ENCODE measurements around the gene MFAP4. TPM values are rescaled to one million over a fixed set of nuclear protein-coding genes. Genes with fewer than 3 reads are reported as not detected.

MFAP4 gene
- total RNA-seq, 1 experiment from 2014 or later, result 1.5 TPM

GRCh38 chr17:19337712-19338023, 49.3 kb downstream of the MFAP4 start:
- no peak overlapping the region for H2BK15ac ChIP-seq (ENCODE audit: low read depth, low read length)
- H3T11ph ChIP-seq (ENCODE audit: low read length), result no peak overlapping the region
- no peak overlapping the region for H3K27ac ChIP-seq (ENCODE audit: insufficient read length, low read depth, low read length)
- no peak overlapping the region for H3K9ac ChIP-seq (ENCODE audit: extremely low read depth, insufficient read length, low read length)
- no peak overlapping the region for H3K56ac ChIP-seq (ENCODE audit: insufficient read length, low read depth, low read length)
- no peak overlapping the region for H3K14ac ChIP-seq (ENCODE audit: insufficient read depth, low read length)
- no peak overlapping the region for H4K8ac ChIP-seq (replicated peaks; ENCODE audit: insufficient read length, low read depth, low read length)
- H3K23ac ChIP-seq (ENCODE audit: insufficient read length, low read depth, low read length), result no peak overlapping the region
- no peak overlapping the region for H2BK12ac ChIP-seq (ENCODE audit: insufficient read length, low read depth, low read length)
- Mint-ChIP-seq H3K4me3 (no peak overlapping the region), H3K27ac (no peak overlapping the region), H3K27me3 (ENCODE audit: low read depth) (peaks cover 2% of the 10 kb centered on the region; the same call in 1 of the 2 replicates), H3K36me3 (ENCODE audit: insufficient read depth in 1 of 3, low read depth in 3 of 3) (peaks cover 1 to 6% (median 5%) of the 10 kb centered on the region in 3 experiments; a peak in 6 of 7 replicates), H3K9me3 (no peaks in the 10 kb centered on the region), H3K4me1 (peaks cover 40 to 54% of the 10 kb centered on the region in 2 experiments)
- no peak overlapping the region for H2BK120ac ChIP-seq (ENCODE audit: low read depth, low read length, poor library complexity, severe bottlenecking)
- H2BK5ac ChIP-seq (ENCODE audit: insufficient read length, low read length), result no peak overlapping the region
- no peak overlapping the region for H2AK5ac ChIP-seq (ENCODE audit: insufficient read length, low read length)
- H3K4me2 ChIP-seq (ENCODE audit: insufficient read depth, insufficient read length, low read length), result no peak overlapping the region
- no peaks in the 10 kb centered on the region for H3K9me3 ChIP-seq (ENCODE audit: control insufficient read depth, low read depth, low read length)
- no peak overlapping the region for H4K5ac ChIP-seq (ENCODE audit: insufficient read length, low read depth, low read length)
- no CpG with 5 or more reads among the region's 2 CpGs for WGBS (ENCODE audit: extremely low coverage, insufficient read length, low lambda C conversion rate)
- no peaks in the 10 kb centered on the region for H3K79me2 ChIP-seq (ENCODE audit: insufficient read depth, low read length)
- H3K18ac ChIP-seq (ENCODE audit: insufficient read length, low read depth, low read length), result no peak overlapping the region
- no peak overlapping the region for H2BK20ac ChIP-seq (ENCODE audit: low read depth, low read length, poor library complexity, severe bottlenecking)
- no peak overlapping the region for H4K91ac ChIP-seq (ENCODE audit: insufficient read length, low read depth, low read length)
- H3K79me1 ChIP-seq (ENCODE audit: insufficient read depth, low read depth, low read length, poor library complexity, severe bottlenecking), result no peaks in the 10 kb centered on the region
- peaks cover 7% of the 10 kb centered on the region; the same call in 1 of the 2 replicates for H3K4me1 ChIP-seq (ENCODE audit: insufficient read depth, low read length)
- H4K20me1 ChIP-seq (ENCODE audit: control insufficient read depth, insufficient read depth, insufficient read length), result peaks cover 3% of the 10 kb centered on the region
- no peaks in the 10 kb centered on the region for H3K27me3 ChIP-seq (ENCODE audit: insufficient read depth, low read length)
- no peak overlapping the region for H3K4ac ChIP-seq (ENCODE audit: low read depth, low read length)
- no peak for DNase-seq
- no peak overlapping the region for H2AFZ ChIP-seq (ENCODE audit: low read length)
- no peaks in the 10 kb centered on the region for H3K23me2 ChIP-seq (ENCODE audit: insufficient read length, low read depth, low read length, poor library complexity, severe bottlenecking)
- no peak for TF ChIP-seq CTCF (conservative IDR thresholded peaks at IDR 0.05)

Data from H9 (cell line).